Naive thymus-derived CD8-positive, alpha-beta T cell (primary cell): ENCODE data around the gene HOMER3. TPM values are rescaled to one million over a fixed set of nuclear protein-coding genes. Genes with fewer than 3 reads are reported as not detected.

Experiments used
- ATAC-seq, 2 donors: fragments of 150-1000 bp; cut with Tn5 transposase in 1 of 2; sonication (Bioruptor Pico), chemical (Tn5 transposase) in 1 of 2; 1 replicate in 1 of 2; 2 replicates in 1 of 2; pipeline ENCODE4 v1.10.0; 2021; ENCODE audit warnings: mild to moderate bottlenecking in 2 of 2, moderate library complexity in 2 of 2
- POLR2A ChIA-PET: fragments of 350-600 bp; sonication (Branson Sonifier 250); formaldehyde crosslinking; loops from one replicate; lab custom pipeline; 2021; ENCODE audit warnings: antibody characterized with exemption; lab: Charles Lee
- DNase-seq, 10 donors: peaks; one replicate each; pipeline versions ENCODE4 v3.0.0 to v3.0.0-alpha.2; 2020 to 2022
- H3K27ac Mint-ChIP-seq, 10 donors: one replicate each; pipeline ENCODE4 v1.8.0; 2020 to 2022; ENCODE audit warnings: mild to moderate bottlenecking in 10 of 10, mixed read lengths in 10 of 10, moderate library complexity in 4 of 10, inconsistent platforms in 1 of 10
- H3K27me3 Mint-ChIP-seq, 5 donors: one replicate each; pipeline ENCODE4 v1.8.0; 2021 to 2022; ENCODE audit warnings: mixed read lengths in 5 of 5
- H3K36me3 Mint-ChIP-seq, 3 donors: one replicate each; pipeline ENCODE4 v1.8.0; 2020 to 2022; ENCODE audit warnings: mixed read lengths in 3 of 3, mild to moderate bottlenecking in 2 of 3, inconsistent platforms in 1 of 3
- H3K4me1 Mint-ChIP-seq, 4 donors: one replicate each; pipeline ENCODE4 v1.8.0; 2021 to 2022; ENCODE audit warnings: mixed read lengths in 4 of 4
- H3K4me3 Mint-ChIP-seq, 10 donors: one replicate each; pipeline ENCODE4 v1.8.0; 2020 to 2022; ENCODE audit warnings: mild to moderate bottlenecking in 10 of 10, mixed read lengths in 10 of 10, moderate library complexity in 6 of 10, inconsistent platforms in 1 of 10
- H3K9me3 Mint-ChIP-seq, 9 donors: one replicate each; pipeline ENCODE4 v1.8.0; 2020 to 2022; ENCODE audit warnings: mixed read lengths in 9 of 9, mild to moderate bottlenecking in 3 of 9, inconsistent platforms in 1 of 9, moderate library complexity in 1 of 9
- polyA plus RNA-seq, 3 donors: library from polyadenylated mRNA; unstranded; fragments of 300-500 nt; fragmentation: Illumina TruSeq; gene quantifications; one replicate each; pipeline ENCODE4 v1.2.3, GENCODE V29; 2021
- total RNA-seq, 8 experiments: library from RNA in 2 of 8; stranded (reverse) in 2 of 8; gene quantifications; one replicate each; pipeline ENCODE4 v1.2.3 and lab custom pipeline; 2021 to 2026

HOMER3 gene
- total RNA-seq, result under 1 TPM in 1 of 2 experiments, not detected in 1; 0.55 TPM
- not detected for polyA plus RNA-seq
- 0 to 0.19 (median 0.08) reads per million in 6 experiments for total RNA-seq (lab: John Stamatoyannopoulos, UW)

GRCh38 chr19:18940769-18941627 lies at the start of gene HOMER3:
TSS of gene HOMER3 (minus strand) at chr19:18941217. CDS start at chr19:18938982, 2,235 bp downstream.
- Mint-ChIP-seq H3K9me3 (no peaks in the 10 kb centered on the region), H3K36me3 (no peaks in the 10 kb centered on the region), H3K4me3 (peak within 1 kb of the TSS; percentile 57 to 81 (median 72)), H3K27me3 (peaks cover 4 to 43% (median 20%) of the 10 kb centered on the region in 5 donors), H3K4me1 (peaks cover 2 to 14% (median 8%) of the 10 kb centered on the region in 4 donors), H3K27ac (peak within 1 kb of the TSS in 2 of 10 donors; percentile 29 to 65)
- ATAC-seq (peak; percentile 90 to 91), DNase-seq (peak; percentile 44 to 86 (median 69))
- POLR2A ChIA-PET, result interaction anchor here (0.6 kb wide), 2 partner anchors 24 to 347 kb away, joined by 3 read pairs; no protein-coding TSS in a partner anchor

GRCh38 chr19:18990128-18990708 lies 49.2 kb upstream of the HOMER3 start:
- Mint-ChIP-seq H3K36me3 (peaks cover 0 to 42% (median 14%) of the 10 kb centered on the region in 3 donors), H3K9me3 (no peaks in the 10 kb centered on the region), H3K4me3 (no peak overlapping the region), H3K27ac (no peak overlapping the region), H3K4me1 (peaks cover 0 to 3% (median under 1%) of the 10 kb centered on the region in 4 donors), H3K27me3 (peaks cover 0 to 14% (median 1%) of the 10 kb centered on the region in 5 donors)
- ATAC-seq (no peak), DNase-seq (no peak)
- POLR2A ChIA-PET, result interaction anchor here (0.6 kb wide), 1 partner anchor 153 kb away, joined by 3 read pairs; no protein-coding TSS in a partner anchor

DNA sequence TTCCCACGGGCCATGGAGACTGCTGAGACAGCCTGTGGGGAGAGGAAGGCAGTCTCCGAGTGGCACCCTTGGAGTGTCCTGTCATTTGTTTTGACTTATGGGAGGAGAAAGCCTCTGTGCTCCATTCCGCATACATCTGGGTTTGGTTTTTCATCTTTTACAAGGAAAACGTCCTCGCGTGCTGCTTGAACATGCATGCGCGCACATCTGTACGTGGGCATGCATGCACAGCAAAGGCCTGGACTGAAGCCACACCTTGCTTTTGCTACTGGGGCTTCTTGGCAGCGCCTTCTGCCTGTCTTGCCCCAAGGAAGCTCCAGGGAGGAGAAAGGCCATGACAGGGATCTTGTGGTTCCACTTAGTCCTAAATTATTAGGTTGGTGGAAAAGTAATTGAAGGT lies 48.3 kb upstream of the HOMER3 start:
- H3K4me3 Mint-ChIP-seq, result no peak overlapping the region
- H3K9me3 Mint-ChIP-seq, result no peaks in the 10 kb centered on the region
- DNase-seq (no peak), ATAC-seq (no peak)
- POLR2A ChIA-PET, result interaction anchor here (0.6 kb wide), 1 partner anchor 154 kb away, joined by 3 read pairs; no protein-coding TSS in a partner anchor
- H3K27ac Mint-ChIP-seq, result no peak overlapping the region
- H3K36me3 Mint-ChIP-seq, result peaks cover 0 to 36% (median 14%) of the 10 kb centered on the region in 3 donors
- H3K4me1 Mint-ChIP-seq, result peaks cover 0 to 3% (median under 1%) of the 10 kb centered on the region in 4 donors
- H3K27me3 Mint-ChIP-seq, result peaks cover 0 to 14% (median 3%) of the 10 kb centered on the region in 5 donors

GRCh38 chr19:18987456-18987855 lies 46.4 kb upstream of the HOMER3 start:
- Mint-ChIP-seq H3K36me3 (peaks cover 0 to 17% (median under 1%) of the 10 kb centered on the region in 3 donors), H3K27me3 (peaks cover 0 to 21% (median 6%) of the 10 kb centered on the region in 5 donors), H3K9me3 (no peaks in the 10 kb centered on the region), H3K4me3 (no peak overlapping the region), H3K4me1 (peaks cover 0 to 3% (median under 1%) of the 10 kb centered on the region in 4 donors), H3K27ac (peak overlapping the region in 1 of 10 donors; percentile 31)
- ATAC-seq, result no peak
- POLR2A ChIA-PET, result no interaction called here
- no peak for DNase-seq

GRCh38 chr19:18985257-18985656 lies 44.2 kb upstream of the HOMER3 start:
- Mint-ChIP-seq H3K36me3 (no peaks in the 10 kb centered on the region), H3K4me3 (no peak overlapping the region), H3K27me3 (peaks cover 0 to 29% (median 7%) of the 10 kb centered on the region in 5 donors), H3K9me3 (no peaks in the 10 kb centered on the region), H3K27ac (peak overlapping the region in 1 of 10 donors; percentile 67), H3K4me1 (peaks cover 0 to 3% (median 0%) of the 10 kb centered on the region in 4 donors)
- POLR2A ChIA-PET, result no interaction called here
- ATAC-seq, result no peak
- DNase-seq, result no peak

GRCh38 chr19:18984251-18984650 lies 43.2 kb upstream of the HOMER3 start:
- no peaks in the 10 kb centered on the region for H3K9me3 Mint-ChIP-seq
- no peak for DNase-seq
- POLR2A ChIA-PET, result no interaction called here
- peaks cover 0 to 31% (median 7%) of the 10 kb centered on the region in 5 donors for H3K27me3 Mint-ChIP-seq
- no peak for ATAC-seq
- peaks cover 0 to 3% (median 0%) of the 10 kb centered on the region in 4 donors for H3K4me1 Mint-ChIP-seq
- H3K36me3 Mint-ChIP-seq, result no peaks in the 10 kb centered on the region
- no peak overlapping the region for H3K27ac Mint-ChIP-seq
- no peak overlapping the region for H3K4me3 Mint-ChIP-seq

DNA sequence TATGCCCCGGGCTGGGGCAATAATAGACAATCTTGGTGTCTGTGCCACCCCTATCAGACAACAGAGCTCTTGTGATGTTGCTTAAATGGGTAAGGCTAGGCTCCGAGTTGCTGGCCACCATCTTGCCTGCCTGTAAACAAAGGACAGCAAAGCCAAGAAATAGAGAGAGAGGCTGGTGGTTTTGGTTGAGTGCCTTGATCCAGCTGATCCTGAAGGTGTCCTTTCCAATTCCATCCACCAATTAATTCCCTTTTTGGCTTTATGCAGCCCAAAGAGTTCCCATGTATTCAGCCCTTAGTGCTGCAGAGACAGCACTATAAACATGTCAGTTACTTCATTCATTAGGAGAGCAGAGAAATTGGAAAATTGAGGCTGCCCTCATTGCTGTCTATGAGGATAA lies 41.7 kb upstream of the HOMER3 start:
- H3K4me3 Mint-ChIP-seq, result no peak overlapping the region
- peaks cover 0 to 3% (median 0%) of the 10 kb centered on the region in 4 donors for H3K4me1 Mint-ChIP-seq
- peak overlapping the region in 1 of 10 donors; percentile 18 for H3K27ac Mint-ChIP-seq
- DNase-seq (no peak), ATAC-seq (no peak)
- H3K9me3 Mint-ChIP-seq, result no peaks in the 10 kb centered on the region
- POLR2A ChIA-PET, result interaction anchor here (0.6 kb wide), 1 partner anchor 45 kb away, joined by 4 read pairs; no protein-coding TSS in a partner anchor
- peaks cover 0 to 34% (median 7%) of the 10 kb centered on the region in 5 donors for H3K27me3 Mint-ChIP-seq
- H3K36me3 Mint-ChIP-seq, result no peaks in the 10 kb centered on the region

DNA sequence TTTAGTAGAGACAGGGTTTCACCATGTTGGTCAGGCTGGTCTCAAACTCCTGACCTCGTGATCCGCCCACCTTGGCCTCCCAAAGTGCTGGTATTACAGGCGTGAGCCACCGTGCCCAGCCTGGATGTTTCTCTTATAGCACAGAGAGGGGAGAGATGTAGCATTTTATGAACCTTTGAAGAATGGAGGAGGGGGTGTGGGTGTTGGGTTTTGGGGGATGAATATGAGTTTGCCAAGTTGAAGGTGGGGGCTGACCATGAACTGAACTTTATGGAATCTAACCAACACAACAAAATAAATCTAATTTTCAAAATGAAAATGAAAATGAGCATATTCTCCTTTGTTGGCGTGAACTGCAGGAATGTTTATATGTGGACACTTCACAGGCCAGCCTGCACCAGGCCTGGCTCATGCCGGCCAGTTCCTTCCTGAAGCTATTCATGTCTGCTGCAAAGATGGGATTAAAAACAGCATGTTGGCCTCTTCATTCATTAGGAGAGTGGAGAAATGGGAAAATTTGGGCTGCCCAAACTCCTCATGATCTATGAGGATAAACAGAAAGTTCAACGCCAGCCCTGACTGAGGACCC lies 39.5 kb upstream of the HOMER3 start:
- Mint-ChIP-seq H3K36me3 (no peaks in the 10 kb centered on the region), H3K27ac (no peak overlapping the region), H3K4me1 (peaks cover 0 to 3% (median 0%) of the 10 kb centered on the region in 4 donors), H3K9me3 (no peaks in the 10 kb centered on the region), H3K27me3 (peaks cover 0 to 27% (median 1%) of the 10 kb centered on the region in 5 donors), H3K4me3 (no peak overlapping the region)
- no peak for DNase-seq
- no peak for ATAC-seq
- POLR2A ChIA-PET, result no interaction called here

DNA sequence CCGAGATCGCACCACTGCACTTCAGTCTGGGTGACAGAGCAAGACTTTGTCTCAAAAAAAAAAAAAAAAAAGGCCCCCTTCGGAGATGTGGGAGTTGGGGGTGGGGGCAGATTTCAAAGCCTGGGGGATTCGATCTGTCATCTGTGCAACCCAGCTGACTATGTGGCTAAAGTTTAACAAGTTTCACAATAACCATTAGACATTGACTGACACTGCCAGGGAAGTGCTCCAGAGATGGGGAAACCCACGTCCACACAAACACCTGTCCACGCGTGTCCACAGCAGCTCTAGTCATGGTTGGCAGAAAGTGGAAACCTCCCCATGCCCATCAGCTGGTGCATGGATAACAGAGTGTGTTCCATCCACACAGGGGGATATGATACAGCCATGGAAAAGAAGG lies 37.6 kb upstream of the HOMER3 start:
- no peak for DNase-seq

DNA sequence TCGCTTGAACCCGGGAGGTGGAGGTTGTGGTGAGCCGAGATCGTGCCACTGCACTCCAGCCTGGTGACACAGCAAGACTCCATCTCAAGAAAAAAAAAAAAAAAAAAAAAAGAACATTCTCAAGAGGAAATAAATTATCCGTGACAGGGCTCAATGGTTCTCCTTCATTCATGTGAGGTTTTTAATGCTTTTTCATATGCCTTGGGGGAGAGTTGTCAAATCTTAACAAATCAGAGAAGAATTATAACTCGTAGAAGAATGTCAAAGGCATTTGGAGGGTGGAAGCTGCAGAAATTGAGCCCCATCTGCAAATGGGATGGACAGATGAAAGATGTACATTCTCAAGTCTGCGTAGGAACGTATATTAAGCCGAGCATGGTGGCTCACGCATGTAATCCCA lies 34.9 kb upstream of the HOMER3 start:
- POLR2A ChIA-PET, result no interaction called here
- H3K4me1 Mint-ChIP-seq, result no peaks in the 10 kb centered on the region
- H3K27ac Mint-ChIP-seq, result no peak overlapping the region
- H3K36me3 Mint-ChIP-seq, result no peaks in the 10 kb centered on the region
- DNase-seq (no peak), ATAC-seq (no peak)
- peaks cover 0 to 19% (median 1%) of the 10 kb centered on the region in 5 donors for H3K27me3 Mint-ChIP-seq
- H3K9me3 Mint-ChIP-seq, result no peaks in the 10 kb centered on the region
- H3K4me3 Mint-ChIP-seq, result no peak overlapping the region

More for the DNA sequence above, 37.6 kb upstream of the HOMER3 start:
- POLR2A ChIA-PET, result no interaction called here
- no peak for ATAC-seq
- H3K27ac Mint-ChIP-seq, result no peak overlapping the region
- H3K4me3 Mint-ChIP-seq, result no peak overlapping the region
- H3K36me3 Mint-ChIP-seq, result no peaks in the 10 kb centered on the region
- no peaks in the 10 kb centered on the region for H3K9me3 Mint-ChIP-seq
- peaks cover 0 to 18% (median 1%) of the 10 kb centered on the region in 5 donors for H3K27me3 Mint-ChIP-seq
- no peaks in the 10 kb centered on the region for H3K4me1 Mint-ChIP-seq

- Mint-ChIP-seq H3K27ac (no peak overlapping the region), H3K27me3 (peaks cover 0 to 19% (median 1%) of the 10 kb centered on the region in 5 donors), H3K4me3 (no peak overlapping the region), H3K9me3 (no peaks in the 10 kb centered on the region), H3K4me1 (no peaks in the 10 kb centered on the region), H3K36me3 (no peaks in the 10 kb centered on the region)
- POLR2A ChIA-PET, result interaction anchor here (0.7 kb wide), 1 partner anchor 103 kb away, joined by 5 read pairs; no protein-coding TSS in a partner anchor
- no peak for ATAC-seq
- DNase-seq, result no peak
Observed at GRCh38 chr19:18975011-18975410, 34.0 kb upstream of the HOMER3 start.

GRCh38 chr19:18972851-18973250 lies 31.8 kb upstream of the HOMER3 start:
- no peak for DNase-seq
- Mint-ChIP-seq H3K36me3 (no peaks in the 10 kb centered on the region), H3K4me1 (no peaks in the 10 kb centered on the region), H3K27me3 (peaks cover 0 to 22% (median 4%) of the 10 kb centered on the region in 5 donors), H3K4me3 (no peak overlapping the region), H3K27ac (no peak overlapping the region), H3K9me3 (peaks cover 0 to 6% (median 0%) of the 10 kb centered on the region in 9 donors)
- ATAC-seq, result no peak
- POLR2A ChIA-PET, result no interaction called here
